Measurements from ENCODE around the gene ASB15.

Gene ASB15

GRCh38 chr7:123662293-123662692, 60.7 kb downstream of the ASB15 start:
- TF ChIP-seq MAX (IDR thresholded peaks at IDR 0.05) (no peak), FOXM1 (IDR thresholded peaks at IDR 0.05; ENCODE audit: borderline replicate concordance, low read depth) (no peak), USF1 (IDR thresholded peaks at IDR 0.05) (no peak), TCF12 (IDR thresholded peaks at IDR 0.05; ENCODE audit: low read depth) (no peak)

GRCh38 chr7:123662755-123663154, 61.1 kb downstream of the ASB15 start:
- TF ChIP-seq USF1 (IDR thresholded peaks at IDR 0.05) (no peak), NFIC (IDR thresholded peaks at IDR 0.05) (no peak), MAX (IDR thresholded peaks at IDR 0.05) (no peak)

GRCh38 chr7:123663200-123663599, 61.6 kb downstream of the ASB15 start:
- TF ChIP-seq TCF12 (IDR thresholded peaks at IDR 0.05; ENCODE audit: low read depth) (no peak), CREB1 (IDR thresholded peaks at IDR 0.05; ENCODE audit: low read depth) (no peak), REST (IDR thresholded peaks at IDR 0.05; ENCODE audit: low read depth) (no peak), TEAD4 (IDR thresholded peaks at IDR 0.05) (no peak), RAD21 (IDR thresholded peaks at IDR 0.05; ENCODE audit: low read depth) (no peak), FOXM1 (IDR thresholded peaks at IDR 0.05; ENCODE audit: borderline replicate concordance, low read depth) (no peak), EP300 (IDR thresholded peaks at IDR 0.05; ENCODE audit: borderline replicate concordance) (no peak), EGR1 (IDR thresholded peaks at IDR 0.05) (no peak), USF1 (IDR thresholded peaks at IDR 0.05) (no peak), NFIC (IDR thresholded peaks at IDR 0.05) (no peak), MAX (IDR thresholded peaks at IDR 0.05) (no peak), ZBTB7A (IDR thresholded peaks at IDR 0.05; ENCODE audit: low read depth) (no peak), CEBPB (IDR thresholded peaks at IDR 0.05) (no peak), TAF1 (IDR thresholded peaks at IDR 0.05; ENCODE audit: low read depth) (no peak), YY1 (IDR thresholded peaks at IDR 0.05; ENCODE audit: low read depth) (no peak)

GRCh38 chr7:123665157-123665556, 63.5 kb downstream of the ASB15 start:
- TF ChIP-seq REST (IDR thresholded peaks at IDR 0.05; ENCODE audit: low read depth) (no peak), TEAD4 (IDR thresholded peaks at IDR 0.05) (no peak), FOXM1 (IDR thresholded peaks at IDR 0.05; ENCODE audit: borderline replicate concordance, low read depth) (no peak), CEBPB (IDR thresholded peaks at IDR 0.05) (no peak), TAF1 (IDR thresholded peaks at IDR 0.05; ENCODE audit: low read depth) (no peak), NFIC (IDR thresholded peaks at IDR 0.05) (no peak)

- TF ChIP-seq NFIC (IDR thresholded peaks at IDR 0.05) (no peak), TEAD4 (IDR thresholded peaks at IDR 0.05) (no peak), USF1 (IDR thresholded peaks at IDR 0.05) (no peak), CEBPB (IDR thresholded peaks at IDR 0.05) (no peak), FOXM1 (IDR thresholded peaks at IDR 0.05; ENCODE audit: borderline replicate concordance, low read depth) (no peak), RAD21 (IDR thresholded peaks at IDR 0.05; ENCODE audit: low read depth) (no peak), YY1 (IDR thresholded peaks at IDR 0.05; ENCODE audit: low read depth) (no peak), TCF12 (IDR thresholded peaks at IDR 0.05; ENCODE audit: low read depth) (no peak), TAF1 (IDR thresholded peaks at IDR 0.05; ENCODE audit: low read depth) (no peak), MAX (IDR thresholded peaks at IDR 0.05) (no peak), REST (IDR thresholded peaks at IDR 0.05; ENCODE audit: low read depth) (no peak), EP300 (IDR thresholded peaks at IDR 0.05; ENCODE audit: borderline replicate concordance) (no peak), CREB1 (IDR thresholded peaks at IDR 0.05; ENCODE audit: low read depth) (no peak), EGR1 (IDR thresholded peaks at IDR 0.05) (no peak)
These were observed 64.3 kb downstream of the ASB15 start for GRCh38 chr7:123665896-123666295.

All from Ishikawa (cell line).